NCI-H774 (cell line): ENCODE measurements around the gene ATP6V1B1.
"Not testable (repeated sequence)": the region's sequence is repeated elsewhere in the genome, so short reads cannot be mapped to it uniquely, and the experiment has no call there.

Experiments
- DNase-seq: peaks from one replicate; lab custom pipeline; 2025; lab: John Stamatoyannopoulos, UW

The ATP6V1B1 gene

GRCh38 chr2:71011786-71012185, 76.1 kb downstream of the ATP6V1B1 start:
- DNase-seq, result not testable (repeated sequence)
